ENCODE results near the gene TRDN. TPM values are rescaled to one million over a fixed set of nuclear protein-coding genes. Genes with fewer than 3 reads are reported as not detected.

The TRDN gene
- total RNA-seq, 3 donors from 2014 or later = 0.96 TPM; not detected in 2

DNA sequence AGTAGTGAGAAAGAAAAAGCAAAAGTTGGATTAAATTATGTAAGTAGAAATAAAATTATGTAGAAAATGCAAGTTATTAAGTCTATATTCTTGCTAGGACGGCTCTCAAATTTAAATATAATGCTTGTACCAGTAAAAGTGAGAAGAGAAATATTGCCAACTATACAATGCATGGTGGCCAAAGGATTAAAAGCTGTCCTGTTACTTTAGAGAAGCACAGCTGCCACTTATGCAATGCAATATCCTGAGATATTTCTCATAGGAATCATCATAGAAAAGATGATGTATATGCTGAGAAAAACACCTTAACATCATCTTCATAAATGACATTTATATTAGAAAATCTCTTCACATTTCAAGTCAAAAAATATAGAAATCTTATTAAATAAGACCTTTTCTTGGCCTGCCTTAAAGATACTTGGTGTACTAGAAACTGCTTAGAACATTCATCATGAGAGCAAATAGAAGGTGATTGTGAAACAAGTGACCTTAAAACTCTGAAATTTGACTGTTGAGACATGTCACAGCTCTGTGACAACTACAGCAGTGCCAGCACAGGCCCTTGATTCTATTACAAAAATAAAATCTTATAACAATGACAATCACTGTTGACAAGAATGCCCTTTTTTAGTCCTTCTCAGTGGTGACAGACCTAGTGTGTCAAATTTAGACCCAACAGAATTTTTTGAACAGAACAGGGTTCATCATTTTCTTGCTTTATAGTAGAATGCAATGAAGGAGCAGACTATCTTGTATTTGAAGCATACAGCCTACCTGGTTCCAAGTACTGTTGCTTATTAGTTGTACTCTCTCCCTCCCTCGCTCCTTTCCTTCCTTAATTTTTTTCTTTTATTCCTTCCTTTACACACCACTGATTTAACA is 467.6 kb downstream of the TRDN start:
- DNase-seq (ENCODE audit: low spot score in 2 of 2) = no peak

DNA sequence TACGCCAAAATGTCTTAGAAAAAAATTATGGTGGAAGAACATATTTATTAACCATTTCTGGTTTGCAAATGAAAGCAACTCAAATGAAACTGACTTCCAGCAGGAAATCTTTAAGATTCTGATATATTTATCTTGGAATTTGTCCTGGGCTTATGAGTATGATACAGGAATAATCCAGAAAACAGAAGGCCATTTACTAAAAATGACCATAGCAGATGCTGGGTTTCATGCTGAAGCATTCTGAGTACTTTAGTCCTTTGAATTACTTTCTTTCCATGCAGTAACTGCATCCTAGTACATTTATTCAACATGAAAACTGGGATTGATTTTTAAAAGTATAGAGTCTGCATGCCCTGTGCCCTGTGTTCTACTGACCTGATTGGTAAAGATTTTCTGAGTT is 468.3 kb downstream of the TRDN start:
- Histone ChIP-seq H3K27ac (no peak overlapping the region), H3K27me3 (no peaks in the 10 kb centered on the region), H3K9me3 (no peaks in the 10 kb centered on the region), H3K4me1 (no peaks in the 10 kb centered on the region), H3K36me3 (no peaks in the 10 kb centered on the region), H3K4me3 (no peak overlapping the region)
- TF ChIP-seq POLR2A (IDR thresholded peaks at IDR 0.05) (no peak), POLR2AphosphoS5 (IDR thresholded peaks at IDR 0.05) (no peak)
- TF ChIP-seq, protein P1, sequence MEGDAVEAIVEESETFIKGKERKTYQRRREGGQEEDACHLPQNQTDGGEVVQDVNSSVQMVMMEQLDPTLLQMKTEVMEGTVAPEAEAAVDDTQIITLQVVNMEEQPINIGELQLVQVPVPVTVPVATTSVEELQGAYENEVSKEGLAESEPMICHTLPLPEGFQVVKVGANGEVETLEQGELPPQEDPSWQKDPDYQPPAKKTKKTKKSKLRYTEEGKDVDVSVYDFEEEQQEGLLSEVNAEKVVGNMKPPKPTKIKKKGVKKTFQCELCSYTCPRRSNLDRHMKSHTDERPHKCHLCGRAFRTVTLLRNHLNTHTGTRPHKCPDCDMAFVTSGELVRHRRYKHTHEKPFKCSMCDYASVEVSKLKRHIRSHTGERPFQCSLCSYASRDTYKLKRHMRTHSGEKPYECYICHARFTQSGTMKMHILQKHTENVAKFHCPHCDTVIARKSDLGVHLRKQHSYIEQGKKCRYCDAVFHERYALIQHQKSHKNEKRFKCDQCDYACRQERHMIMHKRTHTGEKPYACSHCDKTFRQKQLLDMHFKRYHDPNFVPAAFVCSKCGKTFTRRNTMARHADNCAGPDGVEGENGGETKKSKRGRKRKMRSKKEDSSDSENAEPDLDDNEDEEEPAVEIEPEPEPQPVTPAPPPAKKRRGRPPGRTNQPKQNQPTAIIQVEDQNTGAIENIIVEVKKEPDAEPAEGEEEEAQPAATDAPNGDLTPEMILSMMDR (IDR thresholded peaks at IDR 0.05) = no peak
- intact Hi-C loops (cut with DNase I; ENCODE audit: low total_unique reads) = no loop called here
- DNase-seq (ENCODE audit: low spot score in 2 of 2) = no peak

More for the DNA sequence above, 467.6 kb downstream of the TRDN start:
- Histone ChIP-seq H3K27ac (no peak overlapping the region), H3K4me3 (no peak overlapping the region), H3K27me3 (no peaks in the 10 kb centered on the region), H3K4me1 (no peaks in the 10 kb centered on the region), H3K9me3 (no peaks in the 10 kb centered on the region), H3K36me3 (no peaks in the 10 kb centered on the region)
- TF ChIP-seq POLR2A (IDR thresholded peaks at IDR 0.05) = no peak
- no peak for TF ChIP-seq POLR2AphosphoS5 (IDR thresholded peaks at IDR 0.05)
- intact Hi-C loops (cut with DNase I; ENCODE audit: low total_unique reads) = no loop called here

Other genes starting within 250 kb of the TRDN start
- gene NKAIN2, start 166.9 kb upstream of the TRDN start, total RNA-seq = 1 to 10 TPM in 1 of 3 donors, under 1 TPM in 1, not detected in 1; 0.48 to 1.8 TPM

Measured in breast epithelium (tissue), 4 donors.